Esophagus muscularis mucosa (tissue), 4 donors: Measurements from ENCODE around the gene FKBP8. TPM values are rescaled to one million over a fixed set of nuclear protein-coding genes. Genes with fewer than 3 reads are reported as not detected.

Source experiments
- DNase-seq: peaks from one replicate; pipeline ENCODE4 v3.0.0-alpha.2; 2017; ENCODE audit errors: extremely low spot score
- H3K27ac ChIP-seq, 4 donors: fragments of 200-600 bp; sonication (generic); replicated peaks in 1 of 4; 1 replicate in 3 of 4; 2 replicates in 1 of 4; pipeline ENCODE4 v1.5.1; 2016 to 2019; ENCODE audit warnings: mild to moderate bottlenecking in 1 of 4
- H3K27me3 ChIP-seq, 4 donors: fragments of 200-600 bp; sonication (generic); one replicate each; pipeline versions ENCODE4 v1.5.1 to v1.6.0; 2016 to 2019
- H3K36me3 ChIP-seq, 4 donors: fragments of 200-600 bp; sonication (generic); one replicate each; pipeline ENCODE4 v1.5.1; 2016 to 2019
- H3K4me1 ChIP-seq, 4 donors: fragments of 200-600 bp; sonication (generic); one replicate each; pipeline ENCODE4 v1.5.1; 2016 to 2019
- H3K4me3 ChIP-seq, 4 donors: fragments of 200-600 bp; sonication (generic); 1 replicate in 2 of 4; 2 replicates in 2 of 4; pipeline ENCODE4 v1.5.1; 2016 to 2019; ENCODE audit warnings: mild to moderate bottlenecking in 4 of 4, moderate library complexity in 1 of 4
- H3K9me3 ChIP-seq, 4 donors: fragments of 200-600 bp; sonication (generic); 1 replicate in 3 of 4; 2 replicates in 1 of 4; pipeline ENCODE4 v1.5.1; 2016 to 2019
- CTCF ChIP-seq, 3 experiments: fragments of 200-600 bp in 2 of 3; fragments of 450-650 bp in 1 of 3; sonication (generic) in 2 of 3; IDR thresholded peaks; one replicate each; pipeline ENCODE4 v1.5.1; 2017 to 2019; ENCODE audit warnings: antibody characterized with exemption in 3 of 3, mild to moderate bottlenecking in 2 of 3, moderate library complexity in 1 of 3
- EP300 ChIP-seq: sonication (generic); formaldehyde crosslinking; IDR thresholded peaks from one replicate; pipeline ENCODE4 v1.6.1; 2017; ENCODE audit warnings: antibody characterized with exemption
- POLR2A ChIP-seq: fragments of 450-650 bp; IDR thresholded peaks from one replicate; pipeline ENCODE4 v1.6.1; 2017; ENCODE audit warnings: antibody characterized with exemption, moderate library complexity, mild to moderate bottlenecking, low read depth
- POLR2AphosphoS5 ChIP-seq, 2 donors: sonication (generic); formaldehyde crosslinking; IDR thresholded peaks; one replicate each; pipeline ENCODE4 v1.6.1; 2017; ENCODE audit warnings: antibody characterized with exemption in 2 of 2
- WGBS: methylation state at CpG from one replicate; pipeline ENCODE4 v1.1.5; 2018; 5-methylcytosine and 5-hydroxymethylcytosine counted together
- intact Hi-C: fragments of 100-400 bp; cut with DNase I; formaldehyde crosslinking; loops from one replicate; pipeline ENCODE4 v1.15.1; 2023
- total RNA-seq, 4 donors: library from RNA; depleted of rRNA; stranded (reverse); fragments of >200 nt; gene quantifications; one replicate each; pipeline versions ENCODE4 v1.1.0 to v1.2.1, GENCODE V29; 2016

Gene FKBP8
- total RNA-seq, 4 donors from 2014 or later = 420 to 568 (median 430) TPM

GRCh38 chr19:18501351-18501750 is 42.0 kb downstream of the FKBP8 start:
- Histone ChIP-seq H3K4me1 (peaks cover 96 to 100% (median 99%) of the 10 kb centered on the region in 4 donors), H3K4me3 (no peak overlapping the region), H3K27me3 (no peaks in the 10 kb centered on the region), H3K36me3 (no peaks in the 10 kb centered on the region), H3K9me3 (no peaks in the 10 kb centered on the region), H3K27ac (peak overlapping the region; percentile 54 to 72 (median 62))
- 94% methylated on average over 13 of the region's 13 CpGs for WGBS
- intact Hi-C loops = no loop called here
- no peak for TF ChIP-seq POLR2A
- TF ChIP-seq EP300 = no peak
- TF ChIP-seq CTCF (IDR thresholded peaks at IDR 0.05) = no peak
- no peak for TF ChIP-seq POLR2AphosphoS5 (IDR thresholded peaks at IDR 0.05)
- DNase-seq = no peak

- H3K9me3 ChIP-seq = no peaks in the 10 kb centered on the region
- H3K27me3 ChIP-seq = no peaks in the 10 kb centered on the region
- peaks cover 96 to 100% (median 99%) of the 10 kb centered on the region in 4 donors for H3K4me1 ChIP-seq
- intact Hi-C loops = no loop called here
- no peak for DNase-seq
- no peaks in the 10 kb centered on the region for H3K36me3 ChIP-seq
- no peak overlapping the region for H3K4me3 ChIP-seq
- TF ChIP-seq POLR2AphosphoS5 (IDR thresholded peaks at IDR 0.05) (no peak), POLR2A (peak; percentile 13)
- H3K27ac ChIP-seq = peak overlapping the region; percentile 54 to 72 (median 62)
- WGBS = 64% methylated on average over 11 of the region's 11 CpGs
These were observed 42.6 kb downstream of the FKBP8 start for GRCh38 chr19:18500799-18501198.

GRCh38 chr19:18500376-18500775 is 43.0 kb downstream of the FKBP8 start:
- intact Hi-C loops = no loop called here
- TF ChIP-seq POLR2AphosphoS5 (IDR thresholded peaks at IDR 0.05) (peak; percentile 14 to 24), EP300 (no peak), CTCF (IDR thresholded peaks at IDR 0.05) (no peak)
- H3K4me3 ChIP-seq = no peak overlapping the region
- peak overlapping the region; percentile 54 to 72 (median 62) for H3K27ac ChIP-seq
- WGBS = 60% methylated on average over 3 of the region's 7 CpGs
- H3K27me3 ChIP-seq = no peaks in the 10 kb centered on the region
- H3K4me1 ChIP-seq = peaks cover 96 to 100% (median 99%) of the 10 kb centered on the region in 4 donors
- H3K9me3 ChIP-seq = no peaks in the 10 kb centered on the region
- DNase-seq = no peak
- no peaks in the 10 kb centered on the region for H3K36me3 ChIP-seq

GRCh38 chr19:18499055-18499775 is 44.2 kb downstream of the FKBP8 start:
- Histone ChIP-seq H3K4me1 (peaks cover 95 to 100% (median 99%) of the 10 kb centered on the region in 4 donors), H3K4me3 (no peak overlapping the region), H3K27ac (peak overlapping the region; percentile 54 to 72 (median 62)), H3K36me3 (no peaks in the 10 kb centered on the region), H3K27me3 (no peaks in the 10 kb centered on the region), H3K9me3 (no peaks in the 10 kb centered on the region)
- DNase-seq = no peak
- intact Hi-C loops = no loop called here
- 92% methylated on average over 7 of the region's 7 CpGs for WGBS
- TF ChIP-seq POLR2A = no peak
- TF ChIP-seq POLR2AphosphoS5 (IDR thresholded peaks at IDR 0.05) = no peak
- no peak for TF ChIP-seq EP300

GRCh38 chr19:18496980-18497256 is 46.5 kb downstream of the FKBP8 start:
- no peak for DNase-seq
- Histone ChIP-seq H3K27ac (no peak overlapping the region), H3K4me3 (no peak overlapping the region), H3K27me3 (no peaks in the 10 kb centered on the region), H3K36me3 (no peaks in the 10 kb centered on the region), H3K9me3 (no peaks in the 10 kb centered on the region), H3K4me1 (peaks cover 94 to 100% (median 97%) of the 10 kb centered on the region in 4 donors)
- 85% methylated on average over 4 of the region's 4 CpGs for WGBS
- TF ChIP-seq EP300 (no peak), CTCF (IDR thresholded peaks at IDR 0.05) (no peak), POLR2AphosphoS5 (IDR thresholded peaks at IDR 0.05) (no peak)
- intact Hi-C loops = no loop called here
